Naive thymus-derived CD4-positive, alpha-beta T cell (primary cell): ENCODE data around the gene HTT. TPM values are rescaled to one million over a fixed set of nuclear protein-coding genes. Genes with fewer than 3 reads are reported as not detected.
A peak's percentile ranks its signal among the peaks of the same experiment; 100 is the strongest.

Experiments used
- ATAC-seq: fragments of 150-1000 bp; cut with Tn5 transposase; 2 replicates; pipeline ENCODE4 v1.10.0; 2021; ENCODE audit warnings: mild to moderate bottlenecking, moderate library complexity
- CTCF ChIA-PET: fragments of 350-600 bp; sonication (Branson Sonifier 250); formaldehyde crosslinking; loops from one replicate; lab custom pipeline; 2021; ENCODE audit warnings: antibody characterized with exemption; lab: Charles Lee
- POLR2A ChIA-PET: fragments of 350-600 bp; sonication (Branson Sonifier 250); formaldehyde crosslinking; loops from one replicate; lab custom pipeline; 2021; ENCODE audit warnings: antibody characterized with exemption, inconsistent platforms; lab: Charles Lee
- DNase-seq, 9 donors: peaks; one replicate each; pipeline versions ENCODE4 v3.0.0 to v3.0.0-alpha.2; 2020 to 2022; ENCODE audit warnings: mixed read lengths in 1 of 9
- H3K27ac ChIP-seq: one replicate; pipeline ENCODE4 v1.7.0; 2013; ENCODE audit warnings: mild to moderate bottlenecking, low read depth, low read length, moderate library complexity
- H3K27me3 ChIP-seq, 2 donors: one replicate each; pipeline ENCODE4 v1.7.0; 2013; ENCODE audit warnings: low read length in 2 of 2, mild to moderate bottlenecking in 2 of 2, moderate library complexity in 2 of 2; ENCODE audit not compliant: control insufficient read depth in 2 of 2, insufficient read depth in 2 of 2
- H3K36me3 ChIP-seq, 3 experiments: 1 replicate in 2 of 3; 2 replicates in 1 of 3; pipeline ENCODE4 v1.7.0; 2013; ENCODE audit warnings: low read length in 3 of 3, mild to moderate bottlenecking in 3 of 3, moderate library complexity in 1 of 3; ENCODE audit not compliant: insufficient read depth in 3 of 3, control insufficient read depth in 2 of 3
- H3K4me1 ChIP-seq, 2 donors: one replicate each; pipeline ENCODE4 v1.7.0; 2013; ENCODE audit warnings: low read length in 2 of 2, mild to moderate bottlenecking in 2 of 2, moderate library complexity in 1 of 2; ENCODE audit not compliant: control insufficient read depth in 2 of 2, insufficient read depth in 2 of 2
- H3K4me3 ChIP-seq: 2 replicates; pipeline ENCODE4 v1.7.0; 2013; ENCODE audit warnings: mild to moderate bottlenecking, low read length
- H3K9me3 ChIP-seq, 3 experiments: 1 replicate in 2 of 3; 2 replicates in 1 of 3; pipeline ENCODE4 v1.7.0; 2013; ENCODE audit warnings: low read length in 3 of 3; ENCODE audit not compliant: control insufficient read depth in 2 of 3
- H3K27ac Mint-ChIP-seq, 9 donors: one replicate each; pipeline ENCODE4 v1.8.0; 2020 to 2022; ENCODE audit warnings: mixed read lengths in 9 of 9, mild to moderate bottlenecking in 8 of 9, moderate library complexity in 5 of 9, inconsistent platforms in 2 of 9
- H3K27me3 Mint-ChIP-seq, 5 donors: one replicate each; pipeline ENCODE4 v1.8.0; 2021 to 2022; ENCODE audit warnings: mixed read lengths in 5 of 5, mild to moderate bottlenecking in 1 of 5
- H3K36me3 Mint-ChIP-seq, 5 donors: one replicate each; pipeline ENCODE4 v1.8.0; 2020 to 2022; ENCODE audit warnings: mixed read lengths in 5 of 5, mild to moderate bottlenecking in 3 of 5, inconsistent platforms in 1 of 5
- H3K4me1 Mint-ChIP-seq, 7 donors: one replicate each; pipeline ENCODE4 v1.8.0; 2020 to 2022; ENCODE audit warnings: mixed read lengths in 7 of 7, mild to moderate bottlenecking in 3 of 7, inconsistent platforms in 1 of 7
- H3K4me3 Mint-ChIP-seq, 10 donors: one replicate each; pipeline ENCODE4 v1.8.0; 2020 to 2022; ENCODE audit warnings: mild to moderate bottlenecking in 10 of 10, mixed read lengths in 10 of 10, moderate library complexity in 6 of 10, inconsistent platforms in 2 of 10
- H3K9me3 Mint-ChIP-seq, 11 donors: one replicate each; pipeline ENCODE4 v1.8.0; 2020 to 2022; ENCODE audit warnings: mixed read lengths in 11 of 11, mild to moderate bottlenecking in 4 of 11, inconsistent platforms in 1 of 11, moderate library complexity in 1 of 11
- intact Hi-C, 2 donors: fragments of 100-400 bp; cut with micrococcal nuclease; formaldehyde crosslinking; loops; one replicate each; pipeline ENCODE4 v1.15.1; 2023
- polyA plus RNA-seq, 2 donors: library from polyadenylated mRNA; unstranded; fragments of 300-500 nt; fragmentation: Illumina TruSeq; gene quantifications; one replicate each; pipeline ENCODE4 v1.2.3, GENCODE V29; 2021
- total RNA-seq, 6 experiments: library from RNA in 5 of 6; stranded (reverse) in 5 of 6; gene quantifications; 1 replicate in 5 of 6; 2 replicates in 1 of 6; pipeline ENCODE4 v1.2.3 and lab custom pipeline; 2021 to 2026

The HTT gene
- total and polyA plus RNA-seq, 7 experiments from 2014 or later = 2.4 to 115 (median 71.6) TPM

- DNase-seq (peak; percentile 43 to 91 (median 69)), ATAC-seq (peak; percentile 100)
- CTCF ChIA-PET = interaction anchor here (0.7 to 1.7 kb wide), 12 partner anchors 9 to 774 kb away, joined by 3 to 7 read pairs (median 4); no protein-coding TSS in a partner anchor
- no peaks in the 10 kb centered on the region for H3K27me3 ChIP-seq
- no peak overlapping the region for H3K27ac ChIP-seq
- Mint-ChIP-seq H3K4me1 (peaks cover 5 to 19% (median 10%) of the 10 kb centered on the region in 7 donors), H3K36me3 (peaks cover 9 to 55% (median 21%) of the 10 kb centered on the region in 5 donors), H3K4me3 (no peak overlapping the region), H3K27ac (peak overlapping the region in 4 of 9 donors; percentile 38 to 77 (median 56)), H3K27me3 (no peaks in the 10 kb centered on the region), H3K9me3 (peaks cover 0 to 2% (median 0%) of the 10 kb centered on the region in 11 donors)
- POLR2A ChIA-PET = interaction anchor here (0.7 kb wide), 1 partner anchor 93 kb away, joined by 3 read pairs; no protein-coding TSS in a partner anchor
- intact Hi-C loops = loop anchor here (1.0 to 5.0 kb wide), 9 partner anchors 30 to 374 kb away; partner anchors contain the start of genes HTT (in 1 of the 2) and HTT-AS (in 1 of the 2)
- no peaks in the 10 kb centered on the region for H3K9me3 ChIP-seq
- H3K4me1 ChIP-seq = no peaks in the 10 kb centered on the region
- H3K4me3 ChIP-seq = no peak overlapping the region
- peaks cover 7 to 67% (median 24%) of the 10 kb centered on the region in 3 experiments for H3K36me3 ChIP-seq
Measured at GRCh38 chr4:3106339-3107186, 32.1 kb downstream of the HTT start.

- ChIA-PET CTCF (interaction anchor here (0.7 to 1.7 kb wide), 12 partner anchors 8 to 773 kb away, joined by 3 to 7 read pairs (median 4); no protein-coding TSS in a partner anchor), POLR2A (no interaction called here)
- Histone ChIP-seq H3K27me3 (no peaks in the 10 kb centered on the region), H3K4me3 (no peak overlapping the region), H3K4me1 (no peaks in the 10 kb centered on the region), H3K9me3 (no peaks in the 10 kb centered on the region), H3K27ac (no peak overlapping the region), H3K36me3 (peaks cover 7 to 67% (median 24%) of the 10 kb centered on the region in 3 experiments)
- Mint-ChIP-seq H3K27ac (no peak overlapping the region), H3K9me3 (peaks cover 0 to 2% (median 0%) of the 10 kb centered on the region in 11 donors), H3K4me1 (peaks cover 4 to 16% (median 10%) of the 10 kb centered on the region in 7 donors), H3K36me3 (peaks cover 11 to 55% (median 25%) of the 10 kb centered on the region in 5 donors), H3K27me3 (no peaks in the 10 kb centered on the region), H3K4me3 (no peak overlapping the region)
- intact Hi-C loops = loop anchor here in 1 of 2 donors (2.0 to 5.0 kb wide), 2 partner anchors 85 to 240 kb away; no protein-coding TSS in a partner anchor
- ATAC-seq = no peak
- DNase-seq = no peak
Measured at GRCh38 chr4:3107271-3107670, 32.8 kb downstream of the HTT start.

- Mint-ChIP-seq H3K4me3 (no peak overlapping the region), H3K27ac (no peak overlapping the region), H3K9me3 (peaks cover 0 to 3% (median 0%) of the 10 kb centered on the region in 11 donors), H3K4me1 (peaks cover 4 to 15% (median 12%) of the 10 kb centered on the region in 7 donors), H3K27me3 (no peaks in the 10 kb centered on the region), H3K36me3 (peaks cover 14 to 56% (median 28%) of the 10 kb centered on the region in 5 donors)
- DNase-seq = no peak
- H3K36me3 ChIP-seq = peaks cover 8 to 67% (median 28%) of the 10 kb centered on the region in 3 experiments
- ChIA-PET POLR2A (interaction anchor here (0.5 kb wide), 1 partner anchor 7 kb away, joined by 3 read pairs; no protein-coding TSS in a partner anchor), CTCF (interaction anchor here (0.9 to 1.7 kb wide), 7 partner anchors 8 to 372 kb away, joined by 3 to 7 read pairs (median 4); no protein-coding TSS in a partner anchor)
- no peak for ATAC-seq
- no peak overlapping the region for H3K27ac ChIP-seq
- H3K27me3 ChIP-seq = no peaks in the 10 kb centered on the region
- no peaks in the 10 kb centered on the region for H3K4me1 ChIP-seq
- H3K4me3 ChIP-seq = no peak overlapping the region
- intact Hi-C loops = loop anchor here in 1 of 2 donors (2.0 to 5.0 kb wide), 2 partner anchors 85 to 239 kb away; no protein-coding TSS in a partner anchor
- no peaks in the 10 kb centered on the region for H3K9me3 ChIP-seq
Measured at GRCh38 chr4:3107691-3108121, 33.2 kb downstream of the HTT start.

GRCh38 chr4:3108211-3108610 lies 33.7 kb downstream of the HTT start:
- H3K27me3 Mint-ChIP-seq = no peaks in the 10 kb centered on the region
- DNase-seq = no peak
- Histone ChIP-seq H3K36me3 (peaks cover 12 to 68% (median 32%) of the 10 kb centered on the region in 3 experiments), H3K4me3 (no peak overlapping the region), H3K4me1 (no peaks in the 10 kb centered on the region), H3K9me3 (no peaks in the 10 kb centered on the region), H3K27me3 (no peaks in the 10 kb centered on the region), H3K27ac (no peak overlapping the region)
- no peak overlapping the region for H3K4me3 Mint-ChIP-seq
- ChIA-PET POLR2A (interaction anchor here (0.5 kb wide), 1 partner anchor 8 kb away, joined by 3 read pairs; no protein-coding TSS in a partner anchor), CTCF (interaction anchor here (1.0 to 1.7 kb wide), 3 partner anchors 16 to 372 kb away, joined by 4 to 7 read pairs (median 4); no protein-coding TSS in a partner anchor)
- H3K36me3 Mint-ChIP-seq = peaks cover 16 to 58% (median 28%) of the 10 kb centered on the region in 5 donors
- H3K27ac Mint-ChIP-seq = no peak overlapping the region
- H3K9me3 Mint-ChIP-seq = peaks cover 0 to 3% (median 0%) of the 10 kb centered on the region in 11 donors
- ATAC-seq = no peak
- peaks cover 4 to 15% (median 12%) of the 10 kb centered on the region in 7 donors for H3K4me1 Mint-ChIP-seq
- intact Hi-C loops = loop anchor here in 1 of 2 donors (5.0 kb wide), 1 partner anchor 84 kb away; no protein-coding TSS in a partner anchor

GRCh38 chr4:3111461-3111860 lies 37.0 kb downstream of the HTT start:
- CTCF ChIA-PET = interaction anchor here (0.7 kb wide), 1 partner anchor 218 kb away, joined by 3 read pairs; no protein-coding TSS in a partner anchor
- intact Hi-C loops = no loop called here

GRCh38 chr4:3112201-3112600 lies 37.7 kb downstream of the HTT start:
- Mint-ChIP-seq H3K27me3 (no peaks in the 10 kb centered on the region), H3K9me3 (peaks cover 0 to 1% (median 0%) of the 10 kb centered on the region in 11 donors), H3K4me1 (peaks cover 0 to 13% (median 5%) of the 10 kb centered on the region in 7 donors), H3K36me3 (peaks cover 12 to 72% (median 31%) of the 10 kb centered on the region in 5 donors), H3K4me3 (no peak overlapping the region), H3K27ac (peak overlapping the region in 1 of 9 donors; percentile 5)
- H3K4me3 ChIP-seq = no peak overlapping the region
- POLR2A ChIA-PET = no interaction called here
- intact Hi-C loops = no loop called here
- H3K27me3 ChIP-seq = no peaks in the 10 kb centered on the region
- ATAC-seq (no peak), DNase-seq (no peak)
- CTCF ChIA-PET = no interaction called here
- no peaks in the 10 kb centered on the region for H3K9me3 ChIP-seq
- no peak overlapping the region for H3K27ac ChIP-seq
- H3K4me1 ChIP-seq = no peaks in the 10 kb centered on the region
- H3K36me3 ChIP-seq = peaks cover 20 to 86% (median 43%) of the 10 kb centered on the region in 3 experiments

More at GRCh38 chr4:3111461-3111860, 37.0 kb downstream of the HTT start:
- Mint-ChIP-seq H3K4me3 (no peak overlapping the region), H3K9me3 (peaks cover 0 to 1% (median 0%) of the 10 kb centered on the region in 11 donors), H3K27ac (no peak overlapping the region), H3K36me3 (peaks cover 12 to 75% (median 32%) of the 10 kb centered on the region in 5 donors), H3K4me1 (peaks cover 3 to 13% (median 8%) of the 10 kb centered on the region in 7 donors), H3K27me3 (no peaks in the 10 kb centered on the region)
- Histone ChIP-seq H3K27me3 (no peaks in the 10 kb centered on the region), H3K4me3 (no peak overlapping the region), H3K36me3 (peaks cover 20 to 82% (median 44%) of the 10 kb centered on the region in 3 experiments), H3K4me1 (no peaks in the 10 kb centered on the region), H3K9me3 (no peaks in the 10 kb centered on the region), H3K27ac (no peak overlapping the region)
- POLR2A ChIA-PET = no interaction called here
- ATAC-seq = no peak
- DNase-seq = no peak
